IMR-90 (cell line): ENCODE measurements around the gene DTHD1. TPM values are rescaled to one million over a fixed set of nuclear protein-coding genes. Genes with fewer than 3 reads are reported as not detected.

Experiments used
- ATAC-seq: fragments of 200-7000 bp; cut with Tn5 transposase; 2 replicates; pipeline ENCODE4 v1.9.1; 2020; ENCODE audit warnings: low read depth, mild to moderate bottlenecking, moderate library complexity
- BruUV-seq: library from RNA; stranded (reverse); fragments of 400-500 nt; replicated peaks from 2 replicates; lab custom pipeline; 2021; lab: Mats Ljungman, UMichigan
- CTCF ChIA-PET: fragments of 300-600 bp; formaldehyde crosslinking; extraction: SDS; loops from one replicate; lab custom pipeline; 2021; ENCODE audit warnings: antibody characterized with exemption; lab: Yijun Ruan, JAX
- POLR2A ChIA-PET: fragments of 300-600 bp; sonication (Branson Sonifier 250); formaldehyde crosslinking; loops from one replicate; lab custom pipeline; 2022; ENCODE audit warnings: antibody characterized with exemption; ENCODE audit not compliant: unreplicated experiment; lab: Charles Lee
- DNase-seq: peaks from one replicate; pipeline ENCODE4 v3.0.0; 2013
- H2AFZ ChIP-seq: replicated peaks from 2 replicates; pipeline ENCODE3; 2013; ENCODE audit warnings: low read length, mild to moderate bottlenecking; ENCODE audit not compliant: poor library complexity
- H2AK5ac ChIP-seq: 2 replicates; pipeline ENCODE4 v1.6.1; 2013; ENCODE audit warnings: low read depth, low read length, inconsistent platforms
- H2AK9ac ChIP-seq: replicated peaks from 2 replicates; pipeline ENCODE3; 2013; ENCODE audit warnings: mild to moderate bottlenecking, low read depth, low read length, moderate library complexity; ENCODE audit not compliant: poor library complexity
- H2BK120ac ChIP-seq: 2 replicates; pipeline ENCODE4 v1.6.1; 2013; ENCODE audit warnings: low read depth, low read length, inconsistent platforms
- H2BK15ac ChIP-seq: 3 replicates; pipeline ENCODE4 v1.6.1; 2013; ENCODE audit warnings: low read depth, low read length, inconsistent platforms
- H2BK20ac ChIP-seq: 2 replicates; pipeline ENCODE4 v1.6.1; 2013; ENCODE audit warnings: low read depth, mild to moderate bottlenecking, inconsistent platforms, low read length, moderate library complexity
- H2BK5ac ChIP-seq: 2 replicates; pipeline ENCODE4 v1.6.1; 2013; ENCODE audit warnings: mild to moderate bottlenecking, low read depth, low read length, inconsistent platforms; ENCODE audit not compliant: poor library complexity, severe bottlenecking
- H3K14ac ChIP-seq: replicated peaks from 2 replicates; pipeline ENCODE4 v1.6.1; 2013; ENCODE audit warnings: low read depth, low read length, inconsistent platforms
- H3K18ac ChIP-seq: 2 replicates; pipeline ENCODE4 v1.6.1; 2013; ENCODE audit warnings: low read depth, low read length, control low read depth
- H3K23ac ChIP-seq: 2 replicates; pipeline ENCODE4 v1.6.1; 2013; ENCODE audit warnings: low read depth, low read length, inconsistent platforms
- H3K27ac ChIP-seq: 2 replicates; pipeline ENCODE4 v1.5.1; 2013; ENCODE audit warnings: mild to moderate bottlenecking, control low read depth, low read length; ENCODE audit not compliant: insufficient read depth
- H3K27me3 ChIP-seq: 2 replicates; pipeline ENCODE4 v1.6.1; 2013; ENCODE audit warnings: low read length; ENCODE audit not compliant: control insufficient read depth, insufficient read depth
- H3K36me3 ChIP-seq: 2 replicates; pipeline ENCODE4 v1.6.1; 2013; ENCODE audit warnings: low read length, mixed read lengths; ENCODE audit not compliant: control insufficient read depth, insufficient read depth
- H3K4ac ChIP-seq: 2 replicates; pipeline ENCODE4 v1.6.1; 2013; ENCODE audit warnings: low read depth, low read length, inconsistent platforms
- H3K4me1 ChIP-seq: 2 replicates; pipeline ENCODE4 v1.6.1; 2013; ENCODE audit warnings: low read length, mixed read lengths; ENCODE audit not compliant: control insufficient read depth, insufficient read depth
- H3K4me2 ChIP-seq: 2 replicates; pipeline ENCODE4 v1.6.1; 2013; ENCODE audit warnings: low read depth, mild to moderate bottlenecking, control low read depth, low read length, moderate library complexity
- H3K4me3 ChIP-seq: 2 replicates; pipeline ENCODE4 v1.5.1; 2013; ENCODE audit warnings: low read depth, mild to moderate bottlenecking, control low read depth, low read length, moderate library complexity; ENCODE audit not compliant: insufficient read depth
- H3K56ac ChIP-seq: 2 replicates; pipeline ENCODE4 v1.6.1; 2013; ENCODE audit warnings: low read length, inconsistent platforms; ENCODE audit not compliant: insufficient read depth; ENCODE audit errors: extremely low read depth
- H3K79me1 ChIP-seq, 2 experiments: 2 replicates each; pipeline ENCODE4 v1.6.1; 2013; ENCODE audit warnings: low read length in 2 of 2, inconsistent platforms in 1 of 2, low read depth in 1 of 2
- H3K9ac ChIP-seq: 2 replicates; pipeline ENCODE4 v1.6.1; 2013; ENCODE audit warnings: low read depth, low read length, control low read depth
- H3K9me1 ChIP-seq: 2 replicates; pipeline ENCODE4 v1.6.1; 2013; ENCODE audit warnings: low read length, inconsistent platforms; ENCODE audit not compliant: insufficient read depth
- H3K9me3 ChIP-seq: 2 replicates; pipeline ENCODE4 v1.6.1; 2013; ENCODE audit warnings: low read length; ENCODE audit not compliant: control insufficient read depth, insufficient read depth
- H4K20me1 ChIP-seq: 2 replicates; pipeline ENCODE4 v1.6.1; 2013; ENCODE audit warnings: low read length, inconsistent platforms; ENCODE audit not compliant: insufficient read depth
- H4K5ac ChIP-seq: 2 replicates; pipeline ENCODE4 v1.6.1; 2013; ENCODE audit warnings: mild to moderate bottlenecking, low read depth, low read length, control low read depth
- H4K8ac ChIP-seq, 2 experiments: 2 replicates each; pipeline ENCODE4 v1.6.1; 2013; ENCODE audit warnings: low read depth in 2 of 2, low read length in 2 of 2, control low read depth in 1 of 2, inconsistent platforms in 1 of 2
- H4K91ac ChIP-seq: 2 replicates; pipeline ENCODE4 v1.6.1; 2013; ENCODE audit warnings: low read depth, low read length, inconsistent platforms; ENCODE audit not compliant: insufficient read depth
- CHD1 ChIP-seq: IDR thresholded peaks from 2 replicates; pipeline ENCODE4 v1.6.1; 2012; ENCODE audit warnings: low read depth, low read length, improper control_type of control experiment
- MAFK ChIP-seq: IDR thresholded peaks from 2 replicates; pipeline ENCODE4 v1.6.1; 2012; ENCODE audit warnings: low read depth, low read length, improper control_type of control experiment
- MAZ ChIP-seq: IDR thresholded peaks from 2 replicates; pipeline ENCODE4 v1.6.1; 2012; ENCODE audit warnings: low read depth, mild to moderate bottlenecking, low read length, improper control_type of control experiment, moderate library complexity, borderline replicate concordance
- POLR2A ChIP-seq: IDR thresholded peaks from 2 replicates; pipeline ENCODE4 v1.6.1; 2012; ENCODE audit warnings: mild to moderate bottlenecking, low read depth, low read length
- RFX5 ChIP-seq: IDR thresholded peaks from 2 replicates; pipeline ENCODE4 v1.8.0; 2012; ENCODE audit warnings: low read depth, mild to moderate bottlenecking, low read length, moderate library complexity
- WGBS, 2 experiments: methylation state at CpG; one replicate each; pipeline versions ENCODE4 v1.1.5 to v1.1.7; 2013; ENCODE audit warnings: missing lambda C conversion rate in 2 of 2; ENCODE audit not compliant: insufficient read length in 1 of 2; ENCODE audit errors: extremely low coverage in 2 of 2; 5-methylcytosine and 5-hydroxymethylcytosine counted together
- dilution Hi-C: fragments of 300-500 bp; cut with HindIII; formaldehyde crosslinking; loops from one replicate; pipeline ENCODE4 v1.14.3; 2018; ENCODE audit warnings: low sequenced_read_pairs; ENCODE audit not compliant: unreplicated experiment
- in situ Hi-C: fragments of 300-500 bp; cut with MboI; formaldehyde crosslinking; loops from 3 replicates; pipeline ENCODE4 v1.14.3; 2019; ENCODE audit warnings: low sequenced_read_pairs, inconsistent platforms, mixed read lengths
- intact Hi-C: fragments of 100-400 bp; cut with micrococcal nuclease; formaldehyde crosslinking; loops from 2 replicates; pipeline ENCODE4 v1.10.0; 2022
- polyA plus RNA-seq, 3 experiments: library from polyadenylated mRNA; depleted of rRNA; stranded (reverse); fragments of >200 nt; gene quantifications; 2 replicates each; pipeline ENCODE4 v1.2.3, GENCODE V29; 2012; ENCODE audit warnings: low replicate concordance in 1 of 3
- total RNA-seq: library from RNA; depleted of rRNA; stranded (reverse); fragments of >200 nt; gene quantifications from 2 replicates; pipeline ENCODE4 v1.2.3, GENCODE V29; 2012
- TF ChIP-seq, protein P1 (sequence below): fragments of 150-350 bp; IDR thresholded peaks from 2 replicates; pipeline ENCODE4 v1.6.1; 2016; ENCODE audit warnings: low read depth, mild to moderate bottlenecking, low read length, moderate library complexity, borderline replicate concordance

DTHD1 gene
- total and polyA plus RNA-seq, 2 of the 4 experiments (the other 2 are of a cell fraction): not detected

DNA sequence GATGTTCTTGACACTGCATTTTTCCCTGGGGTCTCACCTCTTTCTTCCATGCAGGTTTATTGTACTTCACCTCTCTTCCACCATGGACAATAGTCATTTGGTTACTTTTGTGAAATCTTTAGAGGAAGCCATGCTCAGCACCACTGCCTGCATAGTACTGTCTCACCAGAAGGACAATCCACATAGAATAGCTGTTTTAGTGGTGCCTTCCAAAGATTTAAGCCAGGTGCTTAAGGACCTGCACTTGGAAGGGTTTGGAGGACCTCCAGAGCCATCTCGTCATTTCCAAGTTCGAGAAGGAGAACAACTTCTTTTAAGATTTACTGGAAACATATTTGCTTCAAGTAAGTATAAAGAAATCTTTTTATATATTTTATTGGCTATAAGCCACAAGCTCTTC lies 26.7 kb downstream of the DTHD1 start:
- peaks cover 7% of the 10 kb centered on the region; the same call in 1 of the 2 replicates for H3K9me3 ChIP-seq
- H2AFZ ChIP-seq: no peak overlapping the region
- intact Hi-C loops (no loop called here), dilution Hi-C loops (no loop called here), in situ Hi-C loops (no loop called here)
- H3K4me3 ChIP-seq: no peak overlapping the region
- no peaks in the 10 kb centered on the region for H3K4me1 ChIP-seq
- no peaks in the 10 kb centered on the region for H3K36me3 ChIP-seq
- no peak overlapping the region for H2AK5ac ChIP-seq
- H2AK9ac ChIP-seq: no peak overlapping the region
- no peak overlapping the region for H3K27ac ChIP-seq
- TF ChIP-seq MAZ: no peak
- TF ChIP-seq POLR2A: no peak
- TF ChIP-seq CHD1: no peak
- no peak for TF ChIP-seq RFX5
- TF ChIP-seq MAFK: no peak
- TF ChIP-seq, protein P1, sequence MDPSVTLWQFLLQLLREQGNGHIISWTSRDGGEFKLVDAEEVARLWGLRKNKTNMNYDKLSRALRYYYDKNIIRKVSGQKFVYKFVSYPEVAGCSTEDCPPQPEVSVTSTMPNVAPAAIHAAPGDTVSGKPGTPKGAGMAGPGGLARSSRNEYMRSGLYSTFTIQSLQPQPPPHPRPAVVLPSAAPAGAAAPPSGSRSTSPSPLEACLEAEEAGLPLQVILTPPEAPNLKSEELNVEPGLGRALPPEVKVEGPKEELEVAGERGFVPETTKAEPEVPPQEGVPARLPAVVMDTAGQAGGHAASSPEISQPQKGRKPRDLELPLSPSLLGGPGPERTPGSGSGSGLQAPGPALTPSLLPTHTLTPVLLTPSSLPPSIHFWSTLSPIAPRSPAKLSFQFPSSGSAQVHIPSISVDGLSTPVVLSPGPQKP: no peak
- CTCF ChIA-PET: no interaction called here
- POLR2A ChIA-PET: no interaction called here
- no TSS peak for BruUV-seq
- H3K14ac ChIP-seq: no peak overlapping the region
- H4K20me1 ChIP-seq: no peaks in the 10 kb centered on the region
- H2BK15ac ChIP-seq: no peak overlapping the region
- no CpG with 5 or more reads among the region's 2 CpGs for WGBS, 2 experiments
- no peak overlapping the region for H3K4ac ChIP-seq
- H2BK20ac ChIP-seq: no peak overlapping the region
- H3K4me2 ChIP-seq: no peak overlapping the region
- H3K79me1 ChIP-seq: no peaks in the 10 kb centered on the region
- ATAC-seq (no peak), DNase-seq (no peak)
- H3K27me3 ChIP-seq: no peaks in the 10 kb centered on the region
- no peak overlapping the region for H3K56ac ChIP-seq
- no peak overlapping the region for H4K5ac ChIP-seq
- H2BK120ac ChIP-seq: no peak overlapping the region
- no peak overlapping the region for H2BK5ac ChIP-seq
- H4K8ac ChIP-seq: no peak overlapping the region
- no peak overlapping the region for H3K9ac ChIP-seq
- no peak overlapping the region for H4K91ac ChIP-seq
- no peak overlapping the region for H3K23ac ChIP-seq
- H3K18ac ChIP-seq: no peak overlapping the region
- H3K9me1 ChIP-seq: no peaks in the 10 kb centered on the region
